HT1080 (cell line): ENCODE data around the gene FLVCR2. TPM values are rescaled to one million over a fixed set of nuclear protein-coding genes. Genes with fewer than 3 reads are reported as not detected.
"Not testable (repeated sequence)": the region's sequence is repeated elsewhere in the genome, so short reads cannot be mapped to it uniquely, and the experiment has no call there.

Experiments used
- DNase-seq: peaks from one replicate; pipeline ENCODE4 v3.0.0-alpha.2; 2015; ENCODE audit warnings: low read depth
- small RNA-seq: library from RNA; depleted of rRNA; stranded (forward); fragments of <200 nt; gene quantifications from one replicate; pipeline ENCODE3, GENCODE V24; 2014
- total RNA-seq: library from RNA; depleted of rRNA; stranded (reverse); fragments of >200 nt; shearing (Covaris generic); gene quantifications from 2 replicates; pipeline ENCODE4 v1.2.3, GENCODE V29; 2014; rRNA removed

The FLVCR2 gene
- total RNA-seq, 1 experiment from 2014 or later = 0.85 TPM

DNA sequence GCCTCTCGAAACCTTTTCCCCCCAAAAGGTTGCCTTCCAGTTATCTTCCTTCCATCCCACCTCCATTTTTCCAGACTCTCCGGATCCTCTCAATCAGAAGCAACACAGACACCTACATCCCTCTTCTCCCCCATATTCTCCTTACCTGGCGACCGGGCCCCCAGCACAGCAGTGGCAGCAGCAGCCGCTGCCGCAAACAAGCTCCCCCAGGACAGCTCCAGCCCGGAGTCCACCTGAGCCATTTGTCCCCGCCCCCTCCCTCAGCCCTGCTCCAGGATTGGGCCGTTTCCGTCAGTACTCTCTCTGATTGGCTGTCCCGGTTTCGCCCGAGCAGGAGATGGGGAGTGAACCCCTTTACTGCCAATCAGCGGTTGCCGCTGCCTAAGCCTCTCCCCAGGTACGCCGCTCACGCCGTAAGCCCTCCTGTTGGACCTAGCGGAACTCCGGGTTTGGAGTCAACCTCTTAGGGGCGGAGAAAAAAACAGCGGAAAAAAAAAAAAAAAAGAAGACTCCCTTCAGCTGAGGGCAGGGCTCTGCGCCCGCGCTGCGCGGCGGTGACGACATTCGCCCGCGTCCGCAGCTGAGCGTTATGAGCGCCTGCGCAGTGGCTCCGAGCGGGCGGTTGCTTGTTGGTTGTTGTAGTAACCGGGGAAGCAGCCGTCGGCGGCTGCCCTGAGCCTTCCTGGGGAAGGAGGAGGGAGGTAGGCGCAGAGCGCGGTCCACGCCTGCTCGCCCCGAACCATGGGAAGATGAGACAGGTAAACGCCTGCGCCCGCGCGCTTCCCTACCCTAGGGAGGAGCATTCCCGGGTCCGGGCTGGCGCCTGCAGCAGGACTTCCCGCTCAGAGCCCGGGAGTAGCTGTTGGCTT is 82.4 kb downstream of the FLVCR2 start, which contains the start of the genes ERG28 and TTLL5:
TSS of gene ERG28 (minus strand) at position 247 of the 869 bp plus-strand sequence. CDS start 3,374 bp downstream, outside the sequence.
TSS of gene TTLL5 (plus strand) at position 617 of the 869 bp plus-strand sequence. CDS start 1,904 bp downstream, outside the sequence.
- DNase-seq = peak; percentile 100

GRCh38 chr14:75661499-75661814 is 83.0 kb downstream of the FLVCR2 start:
- DNase-seq = no peak

GRCh38 chr14:75662966-75663365 is 84.5 kb downstream of the FLVCR2 start:
- DNase-seq = peak; percentile 55

DNA sequence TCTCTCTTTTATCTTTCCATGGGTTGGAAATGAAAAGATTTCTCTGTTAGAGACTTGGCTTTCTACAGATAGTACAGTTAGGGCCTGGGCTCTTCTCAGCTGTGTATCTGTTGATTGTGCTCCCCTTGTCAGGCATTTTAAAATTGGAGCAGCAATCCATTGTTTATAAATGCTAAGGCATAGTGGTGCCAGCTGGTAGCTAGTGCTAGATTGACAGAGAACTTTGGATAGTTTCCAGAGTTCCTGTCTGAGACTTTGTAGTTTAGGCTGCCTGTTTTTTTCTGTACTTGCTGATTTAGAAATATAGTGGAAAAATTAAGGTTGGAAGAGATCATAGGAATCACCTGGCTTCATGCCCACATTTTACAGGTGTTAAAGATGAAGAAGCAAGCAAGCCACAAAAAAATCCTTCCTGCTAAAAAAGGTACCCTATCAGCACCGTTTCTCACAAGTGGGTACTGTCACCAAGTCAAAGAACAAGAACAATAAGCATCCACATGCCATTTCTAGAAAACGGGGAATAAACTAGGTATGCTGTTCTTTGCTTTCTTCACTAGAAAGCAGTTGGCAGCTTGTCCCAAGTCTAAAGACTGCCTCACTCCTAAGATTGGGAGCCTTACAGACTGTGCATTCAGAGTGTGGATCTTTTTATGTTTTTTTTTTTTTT is 88.8 kb downstream of the FLVCR2 start:
- DNase-seq = no peak

GRCh38 chr14:75672605-75673192 is 94.3 kb downstream of the FLVCR2 start:
- no peak for DNase-seq

GRCh38 chr14:75673345-75674035 is 95.1 kb downstream of the FLVCR2 start:
- no peak for DNase-seq

DNA sequence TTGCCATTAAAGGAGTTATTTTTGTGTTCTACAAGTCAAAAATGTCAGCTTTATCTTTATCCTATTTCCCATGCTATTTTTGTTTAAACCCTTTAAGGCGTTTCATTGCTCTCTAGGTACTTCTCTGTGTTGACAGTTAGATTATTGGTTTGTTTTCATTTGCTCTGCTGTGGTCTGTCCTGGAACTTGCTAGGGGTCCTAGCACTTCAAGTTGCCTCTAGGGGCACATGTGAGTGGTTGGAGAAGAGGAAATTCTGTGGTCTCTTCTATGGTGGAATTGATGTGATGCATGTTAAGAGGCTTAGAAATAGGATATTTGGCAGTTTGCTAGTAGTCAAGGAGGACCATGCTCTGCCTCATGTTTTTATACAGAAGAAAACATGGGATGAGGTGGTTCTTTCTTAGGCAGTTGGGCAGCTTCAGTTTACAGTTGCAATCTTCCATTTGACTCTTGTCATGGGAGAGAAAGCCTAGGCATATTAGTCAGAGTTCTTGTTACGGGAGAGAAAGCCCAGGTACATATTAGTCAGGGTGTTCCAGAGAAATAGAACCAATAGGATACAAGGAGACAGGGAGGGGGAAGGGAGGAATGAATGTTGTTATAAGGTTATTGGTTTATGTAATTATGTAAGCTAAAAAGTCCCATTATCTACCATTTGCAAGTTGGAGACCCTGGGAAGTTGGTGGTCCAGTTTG is 97.0 kb downstream of the FLVCR2 start:
- DNase-seq = peak; percentile 11

GRCh38 chr14:75685910-75686309 is 107.5 kb downstream of the FLVCR2 start:
- DNase-seq = no peak

DNA sequence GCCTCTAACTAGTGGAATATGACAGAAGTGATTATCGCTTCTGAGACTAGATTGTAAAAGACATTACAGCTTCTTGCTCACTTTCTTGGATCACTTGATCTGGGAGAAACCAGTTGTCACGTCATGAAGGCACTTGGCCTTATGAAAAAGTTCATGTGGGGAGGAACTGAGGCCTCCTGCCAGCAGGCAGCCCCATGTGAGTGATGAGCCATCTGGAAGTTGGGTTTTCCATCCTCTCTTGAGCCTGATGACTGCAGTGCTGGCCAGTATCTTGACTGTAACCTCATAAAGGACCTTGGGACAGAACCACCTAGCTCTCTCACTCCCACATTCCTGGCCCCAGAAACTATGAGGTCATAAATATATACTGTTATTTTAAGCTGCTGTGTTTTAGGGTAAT is 110.6 kb downstream of the FLVCR2 start:
- peak; percentile 4 for DNase-seq

GRCh38 chr14:75690010-75690409 is 111.6 kb downstream of the FLVCR2 start:
- DNase-seq = no peak

DNA sequence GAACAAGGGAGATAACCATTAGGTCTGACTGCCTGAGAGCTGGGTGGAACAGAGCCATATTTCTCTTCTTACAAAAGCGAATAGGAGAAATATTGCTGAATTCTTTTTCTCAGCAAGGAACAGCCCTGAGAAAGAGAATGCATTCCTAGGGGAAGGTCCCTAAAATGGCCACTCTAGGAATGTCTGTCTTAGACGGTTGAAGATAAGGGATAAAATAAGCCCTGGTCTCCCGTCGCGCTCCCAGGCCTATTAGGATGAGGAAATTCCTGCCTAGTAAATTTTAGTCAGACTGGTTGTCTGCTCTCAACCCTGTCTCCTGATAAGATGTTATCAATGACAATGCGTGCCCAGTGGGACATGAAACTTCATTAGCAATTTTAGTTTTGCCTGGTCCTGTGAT is 116.6 kb downstream of the FLVCR2 start:
- not testable (repeated sequence) for DNase-seq

- no peak for DNase-seq
These were observed 119.0 kb downstream of the FLVCR2 start for GRCh38 chr14:75697386-75697785.

Small RNAs within 50 kb of the gene (small RNA-seq; reads per million reads assigned to genes)
- 0.11 reads per million for gene RNA5SP387

Other genes with a start within 250 kb of the FLVCR2 start
- gene JDP2, start 150.6 kb upstream of the FLVCR2 start, total RNA-seq = 26.9 and 29.3 TPM in 2 replicates
- gene BATF, start 56.2 kb upstream of the FLVCR2 start, total RNA-seq = not detected in 2 replicates
- 11.9 and 15.2 TPM in 2 replicates for gene ERG28, start 82.3 kb downstream of the FLVCR2 start, total RNA-seq
- gene TTLL5, start 82.6 kb downstream of the FLVCR2 start, total RNA-seq = 26.0 and 33.2 TPM in 2 replicates